HepG2 (cell line): ENCODE results near the gene SLC25A22. TPM values are rescaled to one million over a fixed set of nuclear protein-coding genes. Genes with fewer than 3 reads are reported as not detected.

Experiments used
- ATAC-seq: fragments of 200-7000 bp; cut with Tn5 transposase; 3 replicates; pipeline ENCODE4 v1.9.1; 2020; ENCODE audit warnings: mild to moderate bottlenecking, moderate library complexity
- BruUV-seq: library from RNA; stranded (reverse); fragments of 400-500 nt; replicated peaks from 2 replicates; lab custom pipeline; 2021; lab: Mats Ljungman, UMichigan
- CTCF ChIA-PET: fragments of 300-600 bp; formaldehyde crosslinking; extraction: SDS; loops from one replicate; lab custom pipeline; 2021; ENCODE audit warnings: low total read pairs, inconsistent platforms, low intra/inter-chr PET ratio; lab: Yijun Ruan, JAX
- POLR2A ChIA-PET: fragments of 350-600 bp; sonication (Branson Sonifier 250); formaldehyde crosslinking; loops from one replicate; lab custom pipeline; 2020; ENCODE audit warnings: antibody characterized with exemption, inconsistent platforms; lab: Yijun Ruan, JAX
- DNase-seq: peaks from one replicate; pipeline ENCODE4 v3.0.0-alpha.2; 2015; ENCODE audit warnings: low spot score
- FAIRE-seq: peaks from 3 replicates; lab custom pipeline; 2011; peaks lifted over from hg19 to GRCh38; lab: Jason Lieb, UNC
- H2AFZ ChIP-seq: one replicate; pipeline ENCODE4 v1.6.1; 2011; ENCODE audit warnings: low read length, inconsistent platforms
- H3K27ac ChIP-seq: fragments of 300-600 bp; 3 replicates; pipeline ENCODE4 v1.8.0; 2011; ENCODE audit warnings: mixed run types, mild to moderate bottlenecking, mixed read lengths, low read length, inconsistent platforms; ENCODE audit not compliant: insufficient read depth; ENCODE audit errors: extremely low read length
- H3K27me3 ChIP-seq, 2 experiments: fragments of 200-600 bp in 1 of 2; 2 replicates in 1 of 2; 3 replicates in 1 of 2; pipeline versions ENCODE4 v1.6.0 to v1.8.0; 2011; ENCODE audit warnings: low read length in 2 of 2, mild to moderate bottlenecking in 2 of 2, moderate library complexity in 2 of 2, inconsistent platforms in 1 of 2; ENCODE audit not compliant: insufficient read depth in 2 of 2, control insufficient read depth in 1 of 2
- H3K36me3 ChIP-seq, 2 experiments: fragments of 200-600 bp in 1 of 2; replicated peaks in 1 of 2; 2 replicates in 1 of 2; 3 replicates in 1 of 2; pipeline versions ENCODE4 v1.5.1 to v1.8.0; 2011; ENCODE audit warnings: low read length in 2 of 2, inconsistent platforms in 1 of 2; ENCODE audit not compliant: insufficient read depth in 2 of 2, control insufficient read depth in 1 of 2
- H3K4me1 ChIP-seq: 2 replicates; pipeline ENCODE4 v1.5.1; 2012; ENCODE audit warnings: low read length, inconsistent platforms; ENCODE audit not compliant: insufficient read depth
- H3K4me2 ChIP-seq: 2 replicates; pipeline ENCODE4 v1.6.0; 2011; ENCODE audit warnings: low read depth, low read length, inconsistent platforms
- H3K4me3 ChIP-seq, 3 experiments: fragments of 200-600 bp in 1 of 3; sonication (generic), shearing (Covaris generic) in 1 of 3; replicated peaks in 1 of 3; 2 replicates each; pipeline ENCODE4 v1.5.1; 2011 to 2016; ENCODE audit warnings: low read length in 3 of 3, inconsistent platforms in 2 of 3, low read depth in 2 of 3, mild to moderate bottlenecking in 2 of 3, control low read depth in 1 of 3, mixed read lengths in 1 of 3; ENCODE audit not compliant: insufficient read depth in 1 of 3
- H3K79me2 ChIP-seq: one replicate; pipeline ENCODE4 v1.6.1; 2011; ENCODE audit warnings: low read length, inconsistent platforms; ENCODE audit not compliant: insufficient read depth
- H3K9ac ChIP-seq: 2 replicates; pipeline ENCODE4 v1.6.0; 2011; ENCODE audit warnings: mild to moderate bottlenecking, low read depth, low read length, inconsistent platforms; ENCODE audit not compliant: insufficient read depth
- H3K9me3 ChIP-seq: 2 replicates; pipeline ENCODE4 v1.5.1; 2012; ENCODE audit warnings: mild to moderate bottlenecking, low read length
- H4K20me1 ChIP-seq: 2 replicates; pipeline ENCODE4 v1.6.0; 2011; ENCODE audit warnings: inconsistent platforms, mild to moderate bottlenecking, low read length, moderate library complexity; ENCODE audit not compliant: insufficient read depth
- ATF3 ChIP-seq: sonication (generic); formaldehyde crosslinking; IDR thresholded peaks from 2 replicates; pipeline ENCODE4 v1.4.0; 2020; ENCODE audit warnings: missing genetic modification reagents
- HNRNPL ChIP-seq: fragments of 200-400 bp; formaldehyde crosslinking; IDR thresholded peaks from 2 replicates; pipeline ENCODE4 v1.6.1; 2017; ENCODE audit warnings: mild to moderate bottlenecking, low read depth, low read length
- ISL2 ChIP-seq: sonication (generic); formaldehyde crosslinking; IDR thresholded peaks from 2 replicates; pipeline ENCODE4 v1.5.0; 2020; ENCODE audit warnings: missing genetic modification reagents
- MAFF ChIP-seq: IDR thresholded peaks from 2 replicates; pipeline ENCODE4 v1.6.1; 2011; ENCODE audit warnings: low read depth, low read length, improper control_type of control experiment
- MAZ ChIP-seq, 2 experiments: sonication (generic) in 1 of 2; formaldehyde crosslinking in 1 of 2; IDR thresholded peaks; 2 replicates each; pipeline versions ENCODE4 v1.5.0 to v1.6.1; 2012 to 2020; ENCODE audit warnings: low read depth in 2 of 2, mild to moderate bottlenecking in 2 of 2, borderline replicate concordance in 1 of 2, improper control_type of control experiment in 1 of 2, low read length in 1 of 2, missing genetic modification reagents in 1 of 2, moderate library complexity in 1 of 2
- POLR2AphosphoS5 ChIP-seq: IDR thresholded peaks from 2 replicates; pipeline ENCODE4 v1.6.1; 2012; ENCODE audit warnings: low read depth, low read length
- RBFOX2 ChIP-seq: fragments of 200-400 bp; formaldehyde crosslinking; IDR thresholded peaks from 2 replicates; pipeline ENCODE4 v1.6.1; 2017; ENCODE audit warnings: low read depth, mild to moderate bottlenecking, low read length
- STAG1 ChIP-seq: sonication (generic); formaldehyde crosslinking; IDR thresholded peaks from 2 replicates; pipeline ENCODE4 v1.4.0; 2020; ENCODE audit warnings: missing genetic modification reagents
- UBTF ChIP-seq: sonication (generic); formaldehyde crosslinking; IDR thresholded peaks from 2 replicates; pipeline ENCODE4 v1.4.0; 2020; ENCODE audit warnings: mild to moderate bottlenecking, missing genetic modification reagents
- XRCC5 ChIP-seq: fragments of 200-400 bp; formaldehyde crosslinking; optimal IDR thresholded peaks from 2 replicates; pipeline ENCODE3; 2017; ENCODE audit warnings: mild to moderate bottlenecking, low read length
- YEATS2 ChIP-seq: sonication (generic); formaldehyde crosslinking; IDR thresholded peaks from 2 replicates; pipeline ENCODE4 v1.4.0; 2020; ENCODE audit warnings: missing genetic modification reagents, borderline replicate concordance
- ZNF296 ChIP-seq: sonication (generic); formaldehyde crosslinking; conservative IDR thresholded peaks from 2 replicates; pipeline ENCODE4 v1.5.0; 2020; ENCODE audit warnings: mild to moderate bottlenecking, missing genetic modification reagents
- ZNF337 ChIP-seq: sonication (generic); formaldehyde crosslinking; IDR thresholded peaks from 2 replicates; pipeline ENCODE4 v1.5.1; 2020; ENCODE audit warnings: missing genetic modification reagents, low read depth, mild to moderate bottlenecking, borderline replicate concordance
- ZNF776 ChIP-seq: sonication (generic); formaldehyde crosslinking; IDR thresholded peaks from 2 replicates; pipeline ENCODE4 v1.4.0; 2020; ENCODE audit warnings: mild to moderate bottlenecking, missing genetic modification reagents
- WGBS: methylation state at CpG from one replicate; pipeline ENCODE4 v1.1.6; 2017; ENCODE audit warnings: low lambda C conversion rate; 5-methylcytosine and 5-hydroxymethylcytosine counted together
- in situ Hi-C: cut with HindIII; loops from 2 replicates; pipeline ENCODE4 v1.10.0; 2017; ENCODE audit warnings: low pct_unique_long_range_greater_than_20kb; ENCODE audit not compliant: extremely low pct_ligation_motif_present
- intact Hi-C: fragments of 100-400 bp; cut with micrococcal nuclease; formaldehyde crosslinking; loops from one replicate; pipeline ENCODE4 v1.10.0; 2022; ENCODE audit not compliant: unreplicated experiment
- polyA plus RNA-seq, 8 experiments: library from polyadenylated mRNA; depleted of rRNA in 3 of 8; stranded (reverse) in 7 of 8; unstranded in 1 of 8; fragments of >200 nt; fragmentation: Illumina TruSeq in 4 of 8; extraction: Trizol in 4 of 8; gene quantifications; 2 replicates each; pipeline versions ENCODE4 v1.2.1 to v1.2.3, GENCODE V29; 2011 to 2016; ENCODE audit warnings: low read depth in 4 of 8, missing spikeins in 1 of 8, mixed read lengths in 1 of 8; ENCODE audit not compliant: insufficient read depth in 1 of 8
- total RNA-seq, 5 experiments: library from RNA; depleted of rRNA; stranded (reverse); fragments of >200 nt; fragmentation: Illumina TruSeq; extraction: Trizol; gene quantifications; 2 replicates each; pipeline ENCODE4 v1.2.3, GENCODE V29; 2016; ENCODE audit warnings: low read depth in 1 of 5
- TF ChIP-seq, protein P1 (sequence below): sonication (generic); formaldehyde crosslinking; IDR thresholded peaks from 2 replicates; pipeline ENCODE4 v1.5.0; 2020; ENCODE audit warnings: mild to moderate bottlenecking, missing genetic modification reagents, moderate library complexity

SLC25A22 gene
- total and polyA plus RNA-seq, 2 of the 13 experiments (the other 11 are each of a cell fraction or from before 2014, with no cell fraction given): 12.4 to 19.2 TPM

GRCh38 chr11:811446-812245 is 13.6 kb upstream of the SLC25A22 start:
- FAIRE-seq (no peak), DNase-seq (no peak), ATAC-seq (no peak)
- Histone ChIP-seq H3K9ac (peak overlapping the region; percentile 98), H3K79me2 (peaks cover 33% of the 10 kb centered on the region), H3K9me3 (no peaks in the 10 kb centered on the region), H2AFZ (no peak overlapping the region), H3K36me3 (peaks cover 19 to 27% of the 10 kb centered on the region in 2 experiments), H3K4me2 (peak overlapping the region; percentile 93), H3K27me3 (no peaks in the 10 kb centered on the region; a peak in 1 of 5 replicates), H3K4me3 (peak overlapping the region; percentile 97 to 100 (median 99); a peak in 5 of 6 replicates), H4K20me1 (peaks cover 24% of the 10 kb centered on the region), H3K4me1 (peaks cover 41% of the 10 kb centered on the region)
- intact Hi-C loops (no loop called here), in situ Hi-C loops (no loop called here)
- POLR2A ChIA-PET: interaction anchor here (0.8 to 1.9 kb wide), 4 partner anchors 8 to 141 kb away, joined by 3 to 14 read pairs (median 6); partner anchors contain the start of gene PNPLA2
- CTCF ChIA-PET: no interaction called here
- 59% methylated on average over 13 of the region's 14 CpGs for WGBS
- BruUV-seq: no TSS peak
- TF ChIP-seq ZNF296 (no peak), HNRNPL (0 out of 2 replicates have a peak, but pooled peaks have one; percentile 51), UBTF (0 out of 2 replicates have a peak, but pooled peaks have one; percentile 24), RBFOX2 (peak; percentile 21; the same call in 1 of the 2 replicates), ZNF337 (no peak), MAFF (no peak), ISL2 (CRISPR knock-in tag) (no peak), ATF3 (CRISPR knock-in tag) (no peak), POLR2AphosphoS5 (no peak), YEATS2 (CRISPR knock-in tag) (no peak), STAG1 (CRISPR knock-in tag) (peak; percentile 23; the same call in 1 of the 2 replicates), ZNF776 (CRISPR knock-in tag) (no peak), XRCC5 (peak; percentile 11), MAZ (IDR thresholded peaks at IDR 0.05; ENCODE audit: borderline replicate concordance, low read depth, low read length) (no peak), MAZ (CRISPR knock-in tag; IDR thresholded peaks at IDR 0.05; ENCODE audit: low read depth) (0 out of 2 replicates have a peak, but pooled peaks have one; percentile 32)
- TF ChIP-seq, protein P1, sequence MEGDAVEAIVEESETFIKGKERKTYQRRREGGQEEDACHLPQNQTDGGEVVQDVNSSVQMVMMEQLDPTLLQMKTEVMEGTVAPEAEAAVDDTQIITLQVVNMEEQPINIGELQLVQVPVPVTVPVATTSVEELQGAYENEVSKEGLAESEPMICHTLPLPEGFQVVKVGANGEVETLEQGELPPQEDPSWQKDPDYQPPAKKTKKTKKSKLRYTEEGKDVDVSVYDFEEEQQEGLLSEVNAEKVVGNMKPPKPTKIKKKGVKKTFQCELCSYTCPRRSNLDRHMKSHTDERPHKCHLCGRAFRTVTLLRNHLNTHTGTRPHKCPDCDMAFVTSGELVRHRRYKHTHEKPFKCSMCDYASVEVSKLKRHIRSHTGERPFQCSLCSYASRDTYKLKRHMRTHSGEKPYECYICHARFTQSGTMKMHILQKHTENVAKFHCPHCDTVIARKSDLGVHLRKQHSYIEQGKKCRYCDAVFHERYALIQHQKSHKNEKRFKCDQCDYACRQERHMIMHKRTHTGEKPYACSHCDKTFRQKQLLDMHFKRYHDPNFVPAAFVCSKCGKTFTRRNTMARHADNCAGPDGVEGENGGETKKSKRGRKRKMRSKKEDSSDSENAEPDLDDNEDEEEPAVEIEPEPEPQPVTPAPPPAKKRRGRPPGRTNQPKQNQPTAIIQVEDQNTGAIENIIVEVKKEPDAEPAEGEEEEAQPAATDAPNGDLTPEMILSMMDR: peak; percentile 49
- TF ChIP-seq, all 625 proteins: peak for 7
- H3K27ac ChIP-seq: peak overlapping the region; percentile 95
